Left lung (tissue), 10 donors: Measurements from ENCODE around the gene ZCCHC3. TPM values are rescaled to one million over a fixed set of nuclear protein-coding genes. Genes with fewer than 3 reads are reported as not detected.
A peak's percentile ranks its signal among the peaks of the same experiment; 100 is the strongest.

Source experiments
- ATAC-seq: fragments of 200-7000 bp; cut with Tn5 transposase; one replicate; pipeline ENCODE4 v1.9.1; 2020; ENCODE audit warnings: moderate library complexity
- DNase-seq, 4 donors: peaks; one replicate each; pipeline ENCODE4 v3.0.0-alpha.2; 2013 to 2020
- H3K27ac ChIP-seq, 2 donors: fragments of 200-600 bp; sonication (generic) in 1 of 2; one replicate each; pipeline versions ENCODE4 v1.5.0 to v1.8.0; 2020 to 2021
- H3K27me3 ChIP-seq, 2 donors: fragments of 200-600 bp; sonication (generic) in 1 of 2; one replicate each; pipeline versions ENCODE4 v1.5.0 to v1.8.0; 2020 to 2021
- H3K36me3 ChIP-seq, 2 donors: fragments of 200-600 bp; sonication (generic) in 1 of 2; one replicate each; pipeline versions ENCODE4 v1.5.0 to v1.8.0; 2020 to 2021
- H3K4me1 ChIP-seq, 2 donors: fragments of 200-600 bp; one replicate each; pipeline ENCODE4 v1.8.0; 2021
- H3K4me3 ChIP-seq, 2 donors: fragments of 200-600 bp; sonication (generic) in 1 of 2; one replicate each; pipeline versions ENCODE4 v1.5.0 to v1.8.0; 2020 to 2021; ENCODE audit warnings: mild to moderate bottlenecking in 1 of 2
- H3K9me3 ChIP-seq, 2 donors: fragments of 200-600 bp; sonication (generic) in 1 of 2; one replicate each; pipeline versions ENCODE4 v1.5.0 to v1.8.0; 2020 to 2021
- intact Hi-C, 2 donors: fragments of 100-400 bp; cut with DNase I; formaldehyde crosslinking; loops; one replicate each; pipeline versions ENCODE4 v1.11.2 to v1.14.2; 2022
- polyA plus RNA-seq, 6 donors: library from polyadenylated mRNA; unstranded; fragments of 120-200 nt; gene quantifications; one replicate each; pipeline ENCODE4 v1.2.1, GENCODE V29; 2013; ENCODE audit not compliant: insufficient read length in 6 of 6
- total RNA-seq, 2 donors: library from RNA; stranded (reverse); fragmentation: NEBNext Ultra II Directional; extraction: Animal tissue kit (Norgen Biotek cat#: 25700); gene quantifications; one replicate each; pipeline ENCODE4 v1.2.1, GENCODE V29; 2021
- TF ChIP-seq, protein P1 (sequence below), 2 donors: fragments of 200-600 bp; sonication (generic) in 1 of 2; IDR thresholded peaks; one replicate each; pipeline versions ENCODE4 v1.5.0 to v1.8.0; 2021; ENCODE audit warnings: antibody characterized with exemption in 2 of 2
- donor health status: DM: no; HTN: yes; CAD: no.
- donor health status: DM: no; HTN: no; CAD: no.

The ZCCHC3 gene
- total and polyA plus RNA-seq, 8 donors = 11.5 to 50.5 (median 43.3) TPM

DNA sequence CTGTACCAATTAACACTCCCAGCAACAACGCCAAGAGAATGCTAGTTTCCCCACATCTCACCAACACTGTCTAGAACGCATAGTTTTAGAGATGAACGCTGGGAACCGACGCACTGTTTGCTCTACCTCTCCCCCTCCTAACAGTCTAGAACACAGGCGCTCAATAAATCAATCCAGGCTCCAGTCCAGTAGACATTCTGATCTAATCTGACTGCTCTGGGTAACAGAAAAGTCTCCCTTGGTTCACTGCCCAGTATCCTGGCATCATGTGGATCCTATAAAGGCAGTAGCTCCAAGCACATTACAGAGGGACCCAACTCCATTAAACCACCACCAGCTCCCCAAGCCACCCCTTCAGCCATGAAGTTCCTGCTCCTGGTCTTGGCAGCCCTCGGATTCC, 40.0 kb upstream of the ZCCHC3 start, which contains the start of gene DEFB132:
Gene DEFB132 (plus strand): TSS at position 306 of the 400 bp plus-strand sequence. CDS start 55 bp downstream, at position 361.
- no peak within 1 kb of the TSS for H3K4me3 ChIP-seq
- H3K9me3 ChIP-seq = no peaks in the 10 kb centered on the region
- H3K27me3 ChIP-seq = peaks cover 0 to 4% of the 10 kb centered on the region in 2 donors
- TF ChIP-seq, protein P1, sequence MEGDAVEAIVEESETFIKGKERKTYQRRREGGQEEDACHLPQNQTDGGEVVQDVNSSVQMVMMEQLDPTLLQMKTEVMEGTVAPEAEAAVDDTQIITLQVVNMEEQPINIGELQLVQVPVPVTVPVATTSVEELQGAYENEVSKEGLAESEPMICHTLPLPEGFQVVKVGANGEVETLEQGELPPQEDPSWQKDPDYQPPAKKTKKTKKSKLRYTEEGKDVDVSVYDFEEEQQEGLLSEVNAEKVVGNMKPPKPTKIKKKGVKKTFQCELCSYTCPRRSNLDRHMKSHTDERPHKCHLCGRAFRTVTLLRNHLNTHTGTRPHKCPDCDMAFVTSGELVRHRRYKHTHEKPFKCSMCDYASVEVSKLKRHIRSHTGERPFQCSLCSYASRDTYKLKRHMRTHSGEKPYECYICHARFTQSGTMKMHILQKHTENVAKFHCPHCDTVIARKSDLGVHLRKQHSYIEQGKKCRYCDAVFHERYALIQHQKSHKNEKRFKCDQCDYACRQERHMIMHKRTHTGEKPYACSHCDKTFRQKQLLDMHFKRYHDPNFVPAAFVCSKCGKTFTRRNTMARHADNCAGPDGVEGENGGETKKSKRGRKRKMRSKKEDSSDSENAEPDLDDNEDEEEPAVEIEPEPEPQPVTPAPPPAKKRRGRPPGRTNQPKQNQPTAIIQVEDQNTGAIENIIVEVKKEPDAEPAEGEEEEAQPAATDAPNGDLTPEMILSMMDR (IDR thresholded peaks at IDR 0.05) = no peak
- no peak within 1 kb of the TSS for H3K27ac ChIP-seq
- H3K4me1 ChIP-seq = no peaks in the 10 kb centered on the region
- no peaks in the 10 kb centered on the region for H3K36me3 ChIP-seq
- DNase-seq = no peak
- no peak for ATAC-seq
- intact Hi-C loops = no loop called here

DNA sequence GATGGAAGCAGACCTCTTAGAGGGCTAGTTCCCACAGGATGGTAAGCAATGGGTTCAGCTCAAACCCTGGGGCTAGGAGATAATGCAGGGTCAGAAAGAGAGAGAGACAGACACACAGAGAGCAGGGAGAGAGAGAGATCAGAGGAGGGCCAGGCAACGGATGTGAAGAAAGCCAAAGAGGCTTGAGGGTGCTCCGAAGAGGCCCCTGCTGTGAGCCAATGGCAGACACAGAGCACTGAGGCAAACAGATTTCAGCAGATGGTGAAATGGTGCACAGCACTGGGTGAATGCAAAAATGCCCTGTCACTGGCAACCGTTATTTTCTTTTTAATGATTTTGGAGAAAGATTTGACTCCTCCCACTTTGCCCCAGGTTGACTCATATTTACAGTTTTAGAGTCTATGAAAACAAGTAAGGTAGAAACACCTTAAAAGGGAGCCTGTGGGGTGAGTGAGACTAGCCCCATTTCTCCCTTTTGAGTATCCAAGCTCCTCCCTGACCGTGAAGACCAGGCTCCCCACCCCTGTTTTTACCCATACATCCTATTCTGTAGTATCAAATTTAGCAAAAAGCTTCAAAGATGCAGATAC, 39.0 kb upstream of the ZCCHC3 start:
- ATAC-seq (no peak), DNase-seq (no peak)
- TF ChIP-seq, protein P1 (IDR thresholded peaks at IDR 0.05) = no peak
- intact Hi-C loops = no loop called here
- Histone ChIP-seq H3K27ac (no peak overlapping the region), H3K27me3 (no peaks in the 10 kb centered on the region), H3K9me3 (no peaks in the 10 kb centered on the region), H3K4me1 (no peaks in the 10 kb centered on the region), H3K36me3 (no peaks in the 10 kb centered on the region), H3K4me3 (no peak overlapping the region)

DNA sequence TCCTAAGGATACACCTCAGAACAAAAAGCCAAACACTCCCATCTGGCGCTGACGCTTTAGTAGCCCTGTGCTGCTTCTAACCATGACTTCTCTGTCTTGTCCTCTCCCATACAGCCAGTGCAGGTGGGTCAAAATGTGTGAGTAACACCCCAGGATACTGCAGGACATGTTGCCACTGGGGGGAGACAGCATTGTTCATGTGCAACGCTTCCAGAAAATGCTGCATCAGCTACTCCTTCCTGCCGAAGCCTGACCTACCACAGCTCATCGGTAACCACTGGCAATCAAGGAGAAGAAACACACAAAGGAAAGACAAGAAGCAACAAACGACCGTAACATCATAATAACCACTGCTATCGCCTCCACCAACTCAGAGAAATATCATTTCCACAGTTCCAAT, 38.4 kb upstream of the ZCCHC3 start:
- Histone ChIP-seq H3K4me1 (no peaks in the 10 kb centered on the region), H3K27ac (no peak overlapping the region), H3K36me3 (no peaks in the 10 kb centered on the region), H3K4me3 (no peak overlapping the region), H3K9me3 (no peaks in the 10 kb centered on the region), H3K27me3 (no peaks in the 10 kb centered on the region)
- peak in 1 of 4 donors; percentile 25 for DNase-seq
- ATAC-seq = no peak
- intact Hi-C loops = no loop called here
- TF ChIP-seq, protein P1 (IDR thresholded peaks at IDR 0.05) = no peak

DNA sequence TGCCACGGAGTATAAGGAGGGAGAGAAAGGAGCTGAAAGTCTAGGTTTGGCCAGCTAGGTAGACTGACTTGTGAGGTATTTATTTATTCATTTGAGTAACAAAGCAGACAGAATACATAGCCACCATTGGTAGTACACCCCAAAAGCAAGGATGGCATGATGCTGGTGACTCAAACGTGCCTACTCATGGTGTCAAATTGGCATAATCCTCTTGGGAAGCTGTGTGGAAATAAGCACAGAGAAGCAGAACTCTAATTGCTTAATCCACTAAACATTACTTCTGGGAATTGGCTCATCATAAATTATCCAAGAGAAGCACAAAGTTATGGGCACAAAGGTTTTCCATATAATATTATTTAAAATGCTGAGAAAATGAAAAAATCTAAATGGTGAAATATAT, 37.4 kb upstream of the ZCCHC3 start:
- no peaks in the 10 kb centered on the region for H3K9me3 ChIP-seq
- no peaks in the 10 kb centered on the region for H3K4me1 ChIP-seq
- no peak overlapping the region for H3K27ac ChIP-seq
- no peaks in the 10 kb centered on the region for H3K27me3 ChIP-seq
- no peak for DNase-seq
- H3K36me3 ChIP-seq = no peaks in the 10 kb centered on the region
- intact Hi-C loops = no loop called here
- ATAC-seq = no peak
- TF ChIP-seq, protein P1 (IDR thresholded peaks at IDR 0.05) = no peak
- H3K4me3 ChIP-seq = no peak overlapping the region

DNA sequence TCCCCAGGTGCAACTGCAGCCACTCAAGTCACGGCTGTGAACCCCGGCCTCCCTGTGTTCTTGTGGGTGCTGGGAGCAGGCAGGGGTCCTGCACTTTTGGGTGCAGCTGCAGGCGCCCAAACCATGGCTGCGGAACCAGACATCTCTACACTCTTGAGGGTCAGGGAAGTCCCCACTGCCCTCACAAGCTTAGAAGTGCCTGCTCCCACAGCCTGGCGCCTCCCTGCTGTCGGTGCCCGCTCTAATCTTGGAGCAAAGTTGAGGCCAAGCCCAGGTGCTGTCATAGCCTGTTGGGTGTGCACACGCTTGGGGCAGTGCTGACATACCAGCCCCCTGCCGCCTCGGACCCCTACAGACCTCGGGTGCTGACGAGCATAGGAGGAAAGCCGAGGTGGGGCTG, 33.7 kb upstream of the ZCCHC3 start:
- Histone ChIP-seq H3K4me3 (no peak overlapping the region), H3K4me1 (peaks cover 0 to 11% of the 10 kb centered on the region in 2 donors), H3K27ac (no peak overlapping the region), H3K36me3 (no peaks in the 10 kb centered on the region), H3K27me3 (no peaks in the 10 kb centered on the region), H3K9me3 (no peaks in the 10 kb centered on the region)
- TF ChIP-seq, protein P1 (IDR thresholded peaks at IDR 0.05) = no peak
- DNase-seq (no peak), ATAC-seq (no peak)
- intact Hi-C loops = no loop called here
